HG02763 (cell line): ENCODE results near the gene HIVEP2.

Source experiments
- ATAC-seq: cut with Tn5 transposase; IDR thresholded peaks from one replicate; pipeline ENCODE4 v1.9.1; 2021; ENCODE audit warnings: mild to moderate bottlenecking, moderate library complexity; ENCODE audit not compliant: unreplicated experiment

HIVEP2 gene

GRCh38 chr6:142746524-142746923 is 198.5 kb downstream of the HIVEP2 start:
- ATAC-seq = no peak

GRCh38 chr6:142744836-142745235 is 200.1 kb downstream of the HIVEP2 start:
- no peak for ATAC-seq

- ATAC-seq = no peak
These were observed 204.5 kb downstream of the HIVEP2 start for GRCh38 chr6:142740449-142740848.

- ATAC-seq = no peak
These were observed 206.2 kb downstream of the HIVEP2 start for GRCh38 chr6:142738731-142739130.

GRCh38 chr6:142738035-142738396 is 207.0 kb downstream of the HIVEP2 start:
- ATAC-seq = no peak

GRCh38 chr6:142737368-142738034 is 207.5 kb downstream of the HIVEP2 start:
- ATAC-seq = no peak

- ATAC-seq = no peak
These were observed 209.8 kb downstream of the HIVEP2 start for GRCh38 chr6:142735204-142735603.

- no peak for ATAC-seq
These were observed 212.2 kb downstream of the HIVEP2 start for GRCh38 chr6:142732790-142733189.

- ATAC-seq = no peak
These were observed 213.4 kb downstream of the HIVEP2 start for GRCh38 chr6:142731611-142732010.

GRCh38 chr6:142729618-142730017 is 215.4 kb downstream of the HIVEP2 start:
- ATAC-seq = no peak

- no peak for ATAC-seq
These were observed 216.0 kb downstream of the HIVEP2 start for GRCh38 chr6:142728910-142729481.

- no peak for ATAC-seq
These were observed 216.6 kb downstream of the HIVEP2 start for GRCh38 chr6:142728364-142728763.

- no peak for ATAC-seq
These were observed 218.4 kb downstream of the HIVEP2 start for GRCh38 chr6:142726616-142727015.

- no peak for ATAC-seq
These were observed 219.8 kb downstream of the HIVEP2 start for GRCh38 chr6:142725024-142725770.

GRCh38 chr6:142722841-142723240 is 222.1 kb downstream of the HIVEP2 start:
- ATAC-seq = no peak

- no peak for ATAC-seq
These were observed 223.0 kb downstream of the HIVEP2 start for GRCh38 chr6:142722012-142722411.

GRCh38 chr6:142721215-142721920 is 223.6 kb downstream of the HIVEP2 start:
- no peak for ATAC-seq

- no peak for ATAC-seq
These were observed 226.2 kb downstream of the HIVEP2 start for GRCh38 chr6:142718667-142719191.

- ATAC-seq = no peak
These were observed 228.9 kb downstream of the HIVEP2 start for GRCh38 chr6:142716097-142716496.

- ATAC-seq = no peak
These were observed 229.8 kb downstream of the HIVEP2 start for GRCh38 chr6:142714951-142715785.
